SHP77 (cell line): ENCODE results near the gene PCNX2.
"Not testable (repeated sequence)": the region's sequence is repeated elsewhere in the genome, so short reads cannot be mapped to it uniquely, and the experiment has no call there.

Experiments used
- DNase-seq, 2 experiments: peaks; one replicate each; lab custom pipeline; 2025; lab: John Stamatoyannopoulos, UW

Gene PCNX2

DNA sequence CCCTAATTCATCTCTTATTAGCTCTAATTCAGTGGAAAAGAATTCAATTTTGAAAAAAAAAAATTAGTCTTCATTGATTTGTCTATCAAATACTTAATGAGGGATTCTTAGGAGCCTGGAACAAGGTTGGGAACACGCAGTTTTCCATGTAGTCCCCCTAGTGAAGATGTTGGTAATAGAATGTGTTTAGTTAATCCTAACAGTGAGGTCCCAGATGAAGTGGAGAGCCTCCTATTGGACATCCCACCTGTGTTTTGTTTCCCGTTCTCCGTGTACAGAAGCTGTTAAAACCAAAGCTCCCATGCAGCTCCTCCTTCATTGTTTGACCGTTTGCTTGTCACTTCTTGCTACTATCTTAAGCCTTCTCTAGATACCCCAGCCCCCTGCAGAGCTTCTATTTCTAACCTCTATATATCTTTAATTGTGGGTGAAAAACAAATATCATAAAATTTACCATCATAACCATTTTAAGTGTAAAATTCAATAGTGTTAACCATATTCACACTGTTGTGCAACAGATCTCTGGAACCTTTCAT, 67.5 kb downstream of the PCNX2 start:
- no peak for DNase-seq

DNA sequence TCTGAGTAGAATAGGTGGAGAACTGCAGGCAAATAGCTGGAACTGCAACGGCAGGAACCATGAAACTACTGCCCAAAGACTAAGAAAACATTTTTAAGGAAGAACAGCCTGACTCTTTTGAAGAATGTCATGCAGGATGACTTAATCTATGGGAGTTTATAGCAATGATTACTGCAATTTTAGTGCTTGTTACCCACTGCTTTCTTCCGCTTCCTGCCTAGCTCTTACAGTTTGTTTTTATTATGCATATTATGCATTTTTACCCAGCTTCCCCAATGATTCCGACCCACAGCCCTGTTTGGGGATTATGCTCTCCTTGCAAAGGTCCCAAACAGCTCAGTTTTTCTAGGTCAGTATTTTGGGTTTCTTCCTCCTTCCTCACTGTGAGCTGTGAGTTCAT, 71.2 kb downstream of the PCNX2 start:
- DNase-seq = no peak

DNA sequence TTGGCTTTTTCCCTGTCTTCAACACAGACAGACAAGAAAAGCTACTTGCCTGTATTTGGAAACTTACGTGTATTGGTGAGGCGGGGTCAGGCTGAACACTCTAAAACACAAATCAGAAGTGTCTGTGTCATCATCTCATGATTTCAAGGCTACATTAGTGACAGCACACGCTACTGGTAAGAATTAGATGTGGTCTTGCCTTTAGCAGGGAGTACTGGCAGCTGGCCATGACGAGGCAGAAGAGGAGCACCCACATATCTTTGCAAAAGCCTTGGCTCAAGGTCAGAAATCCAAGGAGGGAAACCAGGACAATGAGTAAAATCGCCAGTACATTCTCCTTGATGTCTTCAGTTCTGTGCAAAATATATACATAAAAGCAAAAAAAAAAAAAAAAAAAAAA, 77.7 kb downstream of the PCNX2 start:
- DNase-seq = no peak

DNA sequence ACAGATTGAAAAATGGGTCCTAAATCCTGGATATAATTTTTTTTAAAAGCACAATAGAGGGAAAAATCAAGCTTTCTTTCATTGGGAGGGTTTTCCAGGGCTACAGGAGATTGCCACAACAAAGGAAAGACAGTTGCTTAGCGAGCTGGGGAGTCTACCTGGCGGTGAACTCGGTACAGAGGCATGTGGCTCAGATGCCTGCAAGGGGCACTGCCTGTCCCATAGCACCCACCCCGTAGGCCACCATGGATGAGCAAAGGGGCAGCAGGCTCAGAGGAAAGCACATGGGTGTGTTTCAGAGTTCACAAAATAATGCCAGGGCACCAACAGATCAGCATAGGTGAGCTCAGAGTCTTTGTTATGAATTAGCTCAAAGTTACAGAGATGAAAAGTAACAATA, 79.5 kb downstream of the PCNX2 start:
- no peak for DNase-seq

DNA sequence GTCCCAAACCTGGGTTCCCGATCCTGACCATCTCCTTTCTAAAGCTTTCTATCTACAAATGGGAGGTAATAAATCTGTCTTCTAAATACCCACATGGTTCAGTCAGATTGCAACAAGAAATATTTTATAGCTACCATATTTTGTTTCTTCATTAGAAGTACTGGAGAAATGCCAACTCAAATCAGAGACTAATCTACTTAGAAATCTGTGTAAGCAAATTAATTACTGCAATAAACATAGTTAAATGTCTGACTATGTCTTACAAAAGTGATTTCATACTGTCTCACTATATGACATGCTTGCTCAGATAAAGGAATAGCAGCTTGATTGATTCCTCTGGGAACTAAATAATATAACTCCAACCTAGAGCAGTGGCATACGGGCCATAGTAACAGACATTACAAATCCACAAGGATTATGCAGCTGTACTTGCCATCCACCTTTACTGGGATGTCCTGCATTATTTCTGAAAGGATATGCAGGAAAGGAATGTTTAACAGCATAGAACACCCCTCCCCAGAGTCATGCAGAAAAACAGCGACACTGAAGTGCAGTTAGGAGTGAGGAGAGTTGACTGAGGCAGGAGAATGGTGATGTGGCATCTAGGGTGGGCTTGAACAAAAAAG, 80.3 kb downstream of the PCNX2 start:
- no peak for DNase-seq

DNA sequence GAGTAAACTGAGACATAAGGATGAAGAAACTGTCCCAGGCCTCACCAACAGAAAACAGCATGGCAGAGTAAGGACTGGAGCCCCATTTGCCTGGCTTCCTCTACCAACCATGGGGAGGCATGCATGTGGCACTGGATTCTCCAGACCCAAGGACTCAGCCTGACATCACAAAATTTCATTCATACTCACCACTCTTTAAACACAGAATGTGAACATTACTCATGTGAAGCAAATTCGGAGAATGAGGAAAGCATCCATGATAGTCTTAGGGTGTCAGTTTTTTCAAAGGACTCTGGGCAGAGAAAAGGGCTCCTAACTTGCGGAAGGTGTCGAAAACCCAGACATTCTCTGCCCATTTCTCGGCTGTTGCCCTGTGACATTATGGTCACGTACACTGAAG, 83.9 kb downstream of the PCNX2 start:
- no peak for DNase-seq

DNA sequence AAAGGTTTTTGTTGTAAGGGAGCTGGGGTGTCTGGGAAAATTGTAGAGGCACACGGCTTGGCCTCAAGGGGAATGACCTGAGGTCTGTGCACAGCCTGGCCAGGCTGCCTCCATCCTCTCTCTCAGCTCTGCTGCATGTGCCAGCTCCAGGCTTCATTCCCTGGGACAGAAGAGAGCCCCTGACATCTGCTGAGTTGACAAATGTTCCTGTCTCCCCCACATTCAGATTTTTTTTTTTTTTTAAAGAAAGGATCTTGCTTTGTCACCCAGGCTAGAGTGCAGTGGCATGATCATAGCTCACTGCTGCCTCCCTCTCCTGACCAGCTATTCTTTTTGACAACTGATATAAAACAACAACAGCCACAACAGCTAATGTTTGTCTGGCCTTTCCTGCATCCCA, 84.4 kb downstream of the PCNX2 start:
- DNase-seq = no peak

DNA sequence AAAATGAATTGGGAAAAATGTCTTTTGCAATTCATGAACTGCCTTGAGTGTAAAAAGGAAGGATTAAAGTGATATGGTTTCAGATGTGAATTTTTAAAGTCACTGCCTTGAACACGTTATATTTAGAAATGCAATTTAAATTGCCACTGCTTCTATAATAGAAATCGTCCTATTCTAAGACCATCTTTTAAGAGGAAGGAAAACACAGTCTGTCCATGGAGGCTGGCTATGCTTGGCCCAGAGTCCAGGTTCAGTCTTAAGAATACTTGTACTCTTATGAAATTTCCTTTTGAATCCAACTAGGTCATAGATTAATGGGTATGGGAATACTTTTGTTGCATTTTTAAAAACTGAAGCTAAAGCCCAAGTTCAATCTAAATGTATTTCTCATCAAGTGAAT, 86.0 kb downstream of the PCNX2 start:
- no peak for DNase-seq

DNA sequence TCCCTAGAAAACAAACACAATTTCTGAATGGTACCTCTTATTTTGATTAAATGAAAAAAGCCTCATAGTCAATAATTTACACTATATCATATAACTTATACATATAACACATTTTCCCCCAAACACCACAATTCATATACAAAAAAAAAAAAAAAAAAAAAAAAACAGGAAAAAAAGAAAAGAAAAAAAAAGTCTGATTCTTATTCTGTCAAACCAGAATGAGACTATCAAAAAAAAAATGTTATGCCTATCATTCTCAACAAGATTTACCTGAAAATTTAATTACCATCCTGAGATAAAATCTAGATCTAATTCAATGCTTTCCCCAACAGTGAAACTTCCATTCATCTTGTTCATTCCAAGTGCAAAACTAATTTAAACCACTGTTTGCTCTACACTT, 86.8 kb downstream of the PCNX2 start:
- no peak for DNase-seq

DNA sequence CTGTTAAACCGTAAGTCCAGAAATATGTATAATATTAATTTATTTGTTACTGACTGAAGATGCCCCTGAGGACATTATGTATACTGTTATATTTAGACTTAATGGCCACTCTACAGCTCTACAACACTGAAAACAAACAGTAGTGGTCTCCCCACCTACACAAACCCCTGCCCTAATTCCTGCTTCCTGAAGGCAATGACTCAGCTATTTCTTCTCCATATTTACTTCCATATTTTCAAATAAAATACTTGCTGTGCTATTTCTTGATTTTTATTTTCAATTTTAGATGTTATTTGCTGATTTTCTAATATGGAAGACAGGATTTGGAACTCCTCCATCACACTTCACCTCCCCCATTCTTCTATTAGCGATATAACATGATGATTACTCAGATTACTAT, 97.6 kb downstream of the PCNX2 start:
- DNase-seq = peak in 1 of 2 experiments; percentile 23

DNA sequence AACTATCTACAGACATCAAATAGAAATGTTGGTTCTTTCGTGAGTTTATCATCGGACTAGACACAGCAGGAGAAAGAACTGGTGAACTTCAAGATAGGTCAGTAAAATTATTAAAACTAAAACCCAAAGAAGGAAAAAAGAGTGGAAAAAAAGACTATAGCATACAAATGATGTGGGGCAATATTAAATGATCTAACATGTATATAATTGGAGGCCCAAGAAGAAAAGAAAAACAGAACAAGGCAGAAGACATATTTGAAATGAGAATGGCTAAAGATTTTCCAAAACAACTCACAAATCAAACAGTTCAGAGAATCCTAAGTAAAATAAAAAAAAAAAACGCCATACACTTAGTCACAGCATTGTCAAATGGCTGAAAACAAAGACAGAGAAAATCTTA, 101.8 kb downstream of the PCNX2 start:
- no peak for DNase-seq

DNA sequence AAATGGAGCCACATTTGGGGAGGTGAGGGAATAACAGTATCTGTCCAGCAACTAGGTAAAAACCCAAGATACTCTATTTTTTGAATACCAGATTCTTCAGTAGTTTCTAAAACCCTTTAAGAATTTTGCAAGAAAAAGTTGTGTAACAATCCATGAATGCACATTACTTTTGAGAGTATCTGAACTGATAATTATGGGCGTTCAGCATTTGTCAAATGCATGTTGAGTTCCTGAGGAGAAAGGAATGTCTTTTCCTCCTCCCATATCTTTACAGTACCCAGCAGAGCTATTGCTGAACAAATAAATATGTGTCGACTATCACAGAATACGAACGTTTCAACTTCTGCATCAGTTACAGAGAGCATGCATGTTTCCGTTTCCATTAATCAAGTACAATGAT, 104.5 kb downstream of the PCNX2 start:
- no peak for DNase-seq

DNA sequence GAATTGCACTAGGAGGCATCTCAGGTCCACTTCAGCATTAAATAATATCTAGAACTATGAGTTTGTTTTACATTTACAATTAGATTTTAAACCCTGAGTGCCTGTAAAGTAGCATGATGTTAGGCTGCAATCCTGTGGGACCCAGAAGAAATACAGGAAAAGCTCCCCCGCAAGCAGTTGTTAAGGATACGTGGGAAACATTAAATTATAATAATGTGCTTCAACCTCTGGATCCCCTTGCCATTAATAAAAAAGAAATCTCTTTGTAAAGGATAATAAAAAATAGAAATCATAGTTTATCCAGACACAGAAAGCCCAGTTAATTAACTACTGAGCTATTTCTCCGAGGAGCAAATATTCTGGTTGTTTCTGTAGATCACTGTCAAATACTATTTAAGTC, 106.0 kb downstream of the PCNX2 start:
- DNase-seq = no peak

DNA sequence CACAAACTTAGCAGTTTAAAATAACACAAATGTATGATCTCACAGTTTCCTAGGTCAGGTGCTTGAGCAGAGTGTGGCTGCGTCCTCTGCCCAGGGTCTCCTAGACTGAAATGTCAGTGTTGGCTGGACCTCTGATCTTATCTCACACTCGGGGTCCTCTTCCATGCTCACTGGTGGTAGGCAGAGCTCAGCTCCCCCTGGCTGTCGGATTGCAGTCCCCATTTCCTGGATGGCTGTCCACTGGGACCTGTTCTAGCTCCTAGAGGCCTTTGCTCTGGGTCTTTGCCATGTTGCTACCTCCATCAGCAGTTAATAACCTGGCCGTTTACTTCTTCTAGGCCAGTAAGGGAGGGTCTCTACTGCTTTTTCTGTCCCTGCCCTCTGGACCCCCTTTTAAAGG, 107.5 kb downstream of the PCNX2 start:
- no peak for DNase-seq

DNA sequence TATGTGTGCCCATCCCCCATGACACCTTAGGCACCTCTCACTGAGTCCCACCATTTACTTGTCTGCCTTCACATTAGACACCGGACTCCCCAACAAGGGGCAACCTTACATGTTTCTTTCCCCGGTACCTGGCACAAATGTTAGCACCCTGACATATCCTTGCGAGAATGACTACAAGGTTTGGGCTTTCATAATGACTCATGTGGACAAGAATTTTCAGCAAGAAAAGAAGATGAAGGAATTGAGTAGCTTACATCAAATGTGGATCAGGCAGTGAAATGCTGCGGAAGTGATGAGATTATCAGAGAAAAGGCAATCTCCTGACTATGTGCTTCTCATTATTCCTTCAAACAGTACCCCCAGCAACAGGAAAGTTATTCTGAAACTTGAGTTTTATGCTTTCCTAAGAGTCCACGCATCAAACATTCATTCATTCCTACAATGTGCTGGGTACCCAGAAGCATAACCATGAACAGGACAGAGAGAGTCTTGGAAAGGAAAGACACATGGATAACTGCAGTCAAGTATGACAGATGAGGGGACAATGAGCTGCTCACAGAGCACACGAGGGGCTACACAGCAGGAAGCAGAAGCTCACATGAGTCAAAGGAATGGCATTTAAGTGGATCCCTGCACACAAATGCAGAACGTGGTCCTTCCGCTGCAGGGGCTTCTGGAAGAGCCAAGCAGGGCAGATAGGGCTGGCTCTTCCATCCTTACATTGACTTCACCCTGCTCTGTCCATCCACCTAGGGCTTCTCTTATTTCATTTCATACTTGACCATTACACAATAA, 112.1 kb downstream of the PCNX2 start:
- DNase-seq = no peak

DNA sequence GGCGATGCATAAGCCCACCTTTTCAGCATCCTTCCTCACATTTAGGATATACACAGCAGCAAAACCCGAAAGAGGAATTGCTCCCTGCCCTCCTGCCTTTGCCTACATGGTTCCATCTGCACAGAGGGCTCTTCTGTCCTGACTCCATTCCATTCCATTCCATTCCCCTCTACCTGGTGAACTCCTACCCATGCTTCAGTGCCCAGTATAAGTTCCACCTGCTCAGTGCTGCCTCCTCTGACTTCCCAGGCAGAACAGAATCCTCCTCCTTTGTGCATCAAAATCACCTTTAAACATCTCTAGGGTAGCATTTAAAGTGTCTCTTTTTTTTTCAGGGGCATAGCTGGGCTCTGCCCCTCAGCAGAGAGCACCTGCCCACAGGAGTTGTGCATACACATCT, 112.9 kb downstream of the PCNX2 start:
- no peak for DNase-seq

DNA sequence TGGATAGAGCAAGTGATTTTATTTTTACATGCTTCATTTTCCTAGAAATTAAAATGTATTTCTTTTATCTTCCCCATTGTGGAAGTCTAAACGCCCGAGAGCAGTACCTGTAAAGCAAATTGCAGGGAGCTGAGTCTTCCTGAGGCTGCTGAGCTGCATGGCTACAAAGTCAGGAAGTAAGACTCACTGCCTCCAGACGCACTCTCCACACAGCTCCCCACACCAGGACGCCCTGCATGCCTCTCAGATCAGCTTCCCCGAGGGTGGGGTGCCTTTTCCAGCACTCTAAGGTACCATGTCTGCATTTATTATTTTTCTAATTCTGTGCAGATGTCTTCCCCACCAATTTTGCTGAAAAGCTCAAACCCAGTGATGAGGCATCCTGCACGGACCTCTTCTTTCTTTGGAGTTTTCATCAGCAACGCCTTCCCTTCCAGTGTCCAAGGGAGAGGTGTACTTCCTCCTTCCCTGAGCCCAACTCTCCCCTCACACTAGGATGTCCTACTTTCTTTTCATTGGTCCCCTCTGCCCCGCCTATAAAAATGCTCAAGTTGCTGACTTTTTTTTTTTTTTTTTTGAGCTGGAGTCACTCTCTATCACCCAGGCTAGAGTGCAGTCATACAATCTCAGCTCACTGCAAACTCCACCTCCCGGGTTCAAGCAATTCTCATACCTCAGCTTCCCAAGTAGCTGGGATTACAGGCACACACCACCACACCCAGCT, 114.7 kb downstream of the PCNX2 start:
- DNase-seq = no peak

DNA sequence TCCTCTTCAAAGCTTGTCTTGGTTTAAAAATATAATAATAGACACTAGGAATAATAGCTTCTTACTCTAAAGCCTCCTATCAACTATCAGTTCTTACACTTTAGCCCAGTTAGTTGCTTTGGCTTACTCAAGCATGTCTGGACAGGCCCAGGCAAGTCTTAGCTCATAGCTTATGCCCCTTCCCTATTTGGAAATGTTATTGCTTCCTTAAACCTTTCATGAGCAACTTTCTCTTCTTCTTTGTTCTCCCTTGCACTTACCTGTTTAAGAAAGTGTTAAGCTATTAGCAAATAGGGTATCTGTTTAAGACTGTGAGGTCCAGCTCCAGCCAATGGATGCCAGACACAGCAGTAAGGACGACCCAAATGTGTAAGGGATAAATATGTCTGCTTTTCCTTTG, 115.9 kb downstream of the PCNX2 start:
- DNase-seq = not testable (repeated sequence)

DNA sequence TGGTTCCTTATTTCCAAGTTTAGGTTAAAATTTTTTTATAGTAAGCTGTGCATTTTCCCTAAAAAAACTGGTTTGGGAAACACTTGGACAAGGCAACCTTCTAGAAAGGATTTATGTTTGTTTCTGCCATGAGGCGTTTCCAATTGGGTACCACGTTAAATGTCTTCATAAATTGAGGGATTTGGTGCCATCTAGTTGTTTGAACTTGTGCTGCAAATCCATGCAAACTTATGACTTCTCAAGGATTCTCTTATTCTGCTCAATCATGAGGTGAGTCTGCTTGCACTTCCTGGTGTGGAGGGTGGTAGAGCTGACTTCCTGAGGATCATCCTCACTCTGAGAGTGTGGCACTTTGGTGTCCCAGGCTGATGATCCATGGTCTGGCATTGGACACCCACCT, 123.3 kb downstream of the PCNX2 start:
- DNase-seq = no peak

DNA sequence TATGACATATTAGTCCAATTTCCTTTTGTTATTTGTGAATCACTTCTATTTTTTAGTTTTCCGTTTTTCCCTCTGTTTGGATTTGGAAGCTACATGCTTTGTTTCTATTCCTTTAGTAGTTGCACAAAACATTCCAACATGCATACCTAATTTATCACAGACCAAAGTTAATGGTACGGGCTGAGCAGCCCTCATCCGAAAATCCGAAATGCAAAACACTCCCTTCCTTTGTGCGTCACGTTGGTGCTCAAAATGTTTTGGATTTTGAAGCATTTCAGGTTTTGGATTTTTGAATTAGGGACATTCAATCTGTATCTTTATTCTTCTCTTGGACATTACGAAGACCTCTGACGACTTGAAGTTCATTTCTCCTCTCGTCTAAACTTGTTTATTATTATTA, 124.8 kb downstream of the PCNX2 start:
- no peak for DNase-seq

DNA sequence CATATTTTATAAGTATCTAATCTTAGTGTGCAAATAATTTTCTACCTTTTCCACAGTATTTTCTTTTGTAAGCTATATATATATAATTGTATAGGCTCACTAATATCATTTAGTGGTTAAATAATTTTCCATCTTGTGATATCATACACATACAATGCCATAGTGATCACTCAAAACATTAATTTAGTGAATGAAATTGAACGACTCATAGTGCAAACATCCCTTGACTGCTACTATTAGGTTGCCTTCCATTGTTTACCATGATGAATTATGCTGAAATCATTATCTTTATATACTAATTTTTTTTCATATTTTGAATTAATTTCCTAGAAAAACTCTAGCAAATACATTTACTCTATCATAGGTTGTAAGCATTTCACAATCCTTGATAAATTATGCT, 127.1 kb downstream of the PCNX2 start:
- no peak for DNase-seq

DNA sequence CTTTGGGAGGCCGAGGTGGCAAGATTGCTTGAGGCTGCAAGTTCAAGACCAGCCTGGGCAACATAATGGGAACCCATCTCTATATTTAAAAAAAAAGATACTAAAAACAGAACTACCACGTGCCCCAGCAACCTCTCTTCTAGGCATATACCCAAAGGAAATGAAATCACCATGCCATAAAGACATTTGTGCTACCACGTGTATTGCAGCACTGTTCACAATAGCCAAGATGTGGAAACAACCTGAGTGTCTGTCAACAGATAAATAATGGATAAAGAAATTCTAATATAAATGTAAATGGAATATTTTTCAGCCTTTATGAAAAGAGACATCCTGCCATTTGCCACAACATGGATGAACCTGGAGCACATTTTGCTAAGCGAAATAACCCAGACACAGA, 128.6 kb downstream of the PCNX2 start:
- no peak for DNase-seq

DNA sequence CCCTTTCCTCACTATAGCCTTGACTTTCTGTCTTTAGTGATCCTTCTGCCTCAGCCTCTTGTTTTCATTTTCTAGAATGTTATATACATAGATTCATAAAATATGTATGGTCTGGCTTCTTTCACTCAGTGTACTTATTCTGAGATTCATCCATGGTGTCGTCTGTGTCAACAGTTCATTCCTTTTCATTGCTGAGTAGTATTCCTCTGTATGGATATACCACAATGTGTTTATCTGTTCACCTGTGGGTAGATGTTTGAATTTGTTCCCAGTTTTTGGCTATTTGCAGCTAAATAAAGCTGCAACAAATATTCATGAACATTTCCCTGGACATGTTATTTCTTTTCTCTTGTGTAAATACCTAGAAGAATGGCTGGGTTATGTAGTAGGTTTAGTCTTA, 131.8 kb downstream of the PCNX2 start:
- no peak for DNase-seq
